NCI-H460 (cell line): ENCODE results near the gene SMAD2. TPM values are rescaled to one million over a fixed set of nuclear protein-coding genes. Genes with fewer than 3 reads are reported as not detected.
"Not testable (repeated sequence)": the region's sequence is repeated elsewhere in the genome, so short reads cannot be mapped to it uniquely, and the experiment has no call there.

Source experiments
- DNase-seq: peaks from one replicate; pipeline ENCODE4 v3.0.0-alpha.2; 2016; ENCODE audit warnings: low read depth; ENCODE audit errors: extremely low read depth
- total RNA-seq: library from RNA; depleted of rRNA; stranded (reverse); fragments of >200 nt; shearing (Covaris generic); gene quantifications from 2 replicates; pipeline ENCODE4 v1.2.3, GENCODE V29; 2014

The SMAD2 gene
- total RNA-seq, 1 experiment from 2014 or later: 220 TPM

DNA sequence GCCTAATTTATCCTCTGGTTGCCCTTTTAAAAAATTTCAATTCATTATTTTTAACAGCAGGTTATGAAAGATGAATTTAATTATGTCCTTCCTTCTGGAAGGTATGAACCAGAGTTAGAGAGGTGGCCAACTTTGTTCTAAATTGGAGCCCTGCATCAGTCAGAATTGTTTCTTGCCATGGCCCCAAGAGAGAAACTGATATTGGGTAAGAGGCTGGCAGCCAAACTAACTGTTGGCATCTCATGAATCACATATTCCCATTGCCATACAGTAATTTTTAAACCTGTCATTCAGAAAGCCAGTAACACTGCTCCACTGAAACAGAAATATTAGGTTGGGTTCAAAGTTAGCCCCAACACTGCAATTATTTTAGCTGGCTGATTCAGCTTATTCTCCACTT, 67.4 kb downstream of the SMAD2 start:
- no peak for DNase-seq

DNA sequence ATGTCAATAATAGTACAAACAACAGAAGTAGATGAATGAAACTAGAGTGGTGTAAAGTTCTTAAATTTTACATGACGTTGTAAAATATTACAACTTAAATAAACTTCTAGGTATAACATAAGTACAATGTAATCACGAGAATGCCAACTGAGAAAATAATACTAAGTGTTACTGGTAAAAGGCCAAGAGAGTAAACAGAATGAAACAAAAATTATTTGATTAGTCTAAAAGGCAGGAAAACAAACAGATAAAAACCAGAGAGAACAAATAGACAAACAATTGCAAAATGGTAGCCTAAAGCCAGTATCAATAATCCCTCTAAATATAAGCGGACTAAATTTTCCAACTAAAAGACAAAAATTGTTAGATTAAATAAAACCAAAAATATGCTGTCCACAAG, 71.9 kb downstream of the SMAD2 start:
- DNase-seq: no peak

DNA sequence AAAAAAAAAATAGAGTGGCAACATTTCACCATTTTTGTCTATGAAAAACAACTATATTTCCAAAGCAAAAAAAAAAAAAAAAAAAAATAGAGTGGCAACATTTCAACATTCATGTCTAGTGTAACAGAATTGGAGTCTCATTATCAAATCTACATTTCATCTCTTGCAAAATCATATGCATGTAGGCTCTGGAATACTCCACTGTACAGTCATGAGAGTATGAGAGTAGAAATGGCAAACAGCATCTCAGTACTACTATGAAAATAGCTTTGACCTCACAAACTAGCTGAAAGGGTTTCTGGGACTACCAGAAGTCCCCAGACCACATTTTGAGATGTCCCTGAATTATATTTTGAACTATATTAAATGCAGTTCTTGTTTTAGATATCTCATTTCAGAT, 82.8 kb downstream of the SMAD2 start:
- DNase-seq: no peak

DNA sequence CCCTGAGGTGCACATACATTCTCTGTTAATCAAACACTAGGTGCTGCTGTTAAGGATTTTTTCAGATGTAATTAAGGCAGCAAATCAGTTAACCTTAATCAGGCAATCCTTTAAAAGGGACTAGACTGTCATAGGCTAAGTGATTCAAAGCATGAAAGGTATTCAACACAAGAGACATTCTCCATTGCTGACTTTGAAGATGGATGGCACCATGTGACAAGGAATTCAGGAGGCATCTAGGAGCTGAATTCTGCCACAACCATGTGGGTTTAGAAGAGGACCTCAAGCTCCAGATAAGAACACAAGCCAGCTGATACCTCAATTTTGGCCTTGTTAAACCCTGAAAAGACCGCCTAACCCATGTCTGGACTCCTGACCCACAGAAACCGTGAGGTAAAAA, 84.0 kb downstream of the SMAD2 start:
- no peak for DNase-seq

DNA sequence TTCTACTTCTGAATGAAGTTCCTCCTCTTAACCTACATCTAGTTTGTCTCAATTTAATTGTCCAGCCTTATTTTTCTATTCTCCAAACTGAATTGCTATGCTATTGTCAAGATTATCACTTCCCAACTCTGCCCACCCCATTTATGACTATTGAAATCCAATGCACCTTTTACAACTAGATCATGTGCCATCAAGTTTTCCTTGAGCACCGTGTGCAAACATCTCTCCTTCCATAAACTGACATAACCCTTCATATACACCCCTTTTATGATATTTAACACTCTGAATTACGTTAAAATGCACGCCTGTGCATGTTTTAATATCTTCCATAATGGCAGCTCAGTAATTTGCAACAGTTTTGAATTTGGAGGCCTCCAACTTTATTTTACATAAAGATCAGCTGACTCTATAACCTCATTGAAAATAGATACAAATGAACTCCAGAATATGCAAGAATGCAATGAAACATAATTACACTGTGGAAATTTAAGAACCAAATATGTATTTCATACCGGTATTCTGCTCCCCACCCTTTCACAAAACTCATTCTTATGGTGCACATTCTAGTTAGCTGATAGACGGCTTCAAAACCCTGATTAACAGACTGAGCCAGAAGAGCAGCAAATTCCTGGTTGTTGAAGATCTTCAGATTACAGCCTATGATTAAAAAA, 85.5 kb downstream of the SMAD2 start:
- no peak for DNase-seq

DNA sequence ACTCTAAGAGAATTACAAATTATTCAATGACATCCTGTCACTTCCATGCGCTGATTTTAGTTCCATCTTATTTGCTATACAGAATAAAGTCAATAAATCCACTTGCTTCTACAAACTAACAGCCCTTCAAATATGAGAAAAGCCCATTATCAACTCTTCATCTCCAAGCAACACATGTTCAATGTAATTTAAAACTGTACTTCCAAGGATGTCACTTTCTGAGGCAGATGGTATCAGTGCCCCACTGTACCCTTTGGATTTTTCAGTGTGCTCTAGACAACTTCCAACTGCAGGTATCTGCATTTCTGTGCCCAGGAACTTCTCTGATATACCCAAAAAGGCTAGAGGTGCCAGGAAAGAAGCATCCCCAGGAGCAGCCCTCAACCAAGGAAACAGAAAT, 87.6 kb downstream of the SMAD2 start:
- DNase-seq: no peak

DNA sequence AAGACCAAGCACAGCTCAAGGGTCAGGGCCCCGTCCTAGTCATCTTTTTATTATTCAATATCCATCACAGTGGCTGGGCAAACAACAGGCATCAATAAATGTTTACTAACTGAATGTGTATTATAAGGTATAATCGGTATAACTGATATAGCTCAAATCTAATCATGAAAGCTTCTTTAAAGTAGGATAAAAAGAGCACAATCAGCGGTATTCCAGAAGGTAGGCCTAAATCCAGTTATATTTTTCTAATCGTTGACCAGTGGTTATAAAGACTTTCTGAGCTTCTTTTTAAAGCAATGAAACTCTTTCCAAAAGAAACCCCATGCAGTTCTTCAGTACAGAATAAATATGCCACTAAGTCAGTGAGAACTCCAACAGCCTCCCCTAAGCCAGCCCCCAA, 92.1 kb downstream of the SMAD2 start:
- DNase-seq: no peak

DNA sequence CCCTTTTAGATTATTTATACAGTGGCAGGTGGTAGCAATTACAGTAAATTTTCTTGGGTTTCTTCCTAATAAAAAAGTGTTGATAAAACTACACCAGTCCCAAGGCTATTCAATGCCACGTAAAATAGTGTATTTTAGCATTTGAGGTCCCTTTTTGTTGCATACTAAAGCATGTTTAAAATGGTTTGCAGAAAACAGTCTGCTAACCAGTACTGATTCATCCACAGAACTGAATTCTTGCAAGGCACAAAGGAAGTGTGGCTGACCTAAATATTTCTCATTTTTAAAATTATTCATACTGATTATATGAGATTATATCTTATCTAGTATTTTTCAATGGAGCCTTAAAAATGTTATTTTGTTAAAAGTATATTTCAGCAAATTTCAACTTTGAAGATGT, 98.1 kb downstream of the SMAD2 start:
- DNase-seq: no peak

DNA sequence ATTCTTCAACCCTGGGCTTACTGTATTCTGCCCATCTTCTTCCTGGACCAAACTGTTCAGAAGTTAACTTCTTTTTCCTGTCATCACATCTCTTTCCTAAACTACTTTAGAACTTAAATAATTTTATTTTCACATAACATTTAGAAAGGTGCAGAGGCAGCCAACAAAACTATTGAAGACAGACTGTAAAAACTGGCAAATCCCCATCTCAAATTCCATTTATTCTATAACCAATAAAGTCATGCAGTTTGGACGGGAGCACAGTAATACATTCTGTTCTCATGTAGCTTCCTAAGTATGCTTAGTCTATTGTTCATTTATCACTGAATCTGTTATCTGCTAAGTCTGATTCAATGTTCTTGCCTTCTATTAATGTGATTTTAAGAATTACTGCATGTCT, 99.1 kb downstream of the SMAD2 start:
- no peak for DNase-seq

DNA sequence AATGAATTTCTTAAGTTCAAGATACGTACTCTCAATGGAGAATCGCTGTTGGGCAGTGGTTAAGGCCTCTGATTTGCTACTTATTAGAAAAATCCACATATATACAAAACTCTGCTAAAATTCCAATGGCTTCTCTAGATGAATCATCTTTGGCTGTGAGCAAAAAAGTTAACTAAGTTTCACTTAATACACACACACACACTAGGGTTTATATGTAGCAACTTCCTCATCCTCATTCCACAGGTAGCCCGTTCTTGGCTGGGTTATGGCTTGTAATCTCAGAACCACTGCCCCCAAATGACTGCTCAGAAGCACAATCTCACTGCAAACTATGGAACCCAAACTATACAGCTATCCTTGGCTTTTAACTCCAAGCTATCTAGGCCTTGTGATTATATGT, 99.7 kb downstream of the SMAD2 start:
- DNase-seq: no peak

DNA sequence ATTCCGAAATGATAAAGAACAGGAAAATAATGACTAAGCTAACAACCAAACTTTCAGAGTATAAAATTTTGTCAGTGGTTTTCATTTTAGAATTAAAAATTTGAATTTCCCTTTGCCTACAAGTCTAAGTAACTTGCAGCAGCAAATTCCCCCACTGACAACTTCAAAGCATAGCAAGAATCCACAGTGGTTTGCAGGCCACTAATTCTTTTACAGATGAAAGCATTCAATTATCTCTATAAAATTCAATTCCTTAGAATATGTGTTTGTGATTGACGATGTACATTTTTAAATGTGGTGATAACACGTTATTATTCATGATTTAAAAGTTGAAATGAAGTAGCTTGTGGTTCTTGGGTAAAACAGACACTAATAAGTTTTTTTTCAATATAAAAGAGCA, 100.6 kb downstream of the SMAD2 start:
- no peak for DNase-seq

DNA sequence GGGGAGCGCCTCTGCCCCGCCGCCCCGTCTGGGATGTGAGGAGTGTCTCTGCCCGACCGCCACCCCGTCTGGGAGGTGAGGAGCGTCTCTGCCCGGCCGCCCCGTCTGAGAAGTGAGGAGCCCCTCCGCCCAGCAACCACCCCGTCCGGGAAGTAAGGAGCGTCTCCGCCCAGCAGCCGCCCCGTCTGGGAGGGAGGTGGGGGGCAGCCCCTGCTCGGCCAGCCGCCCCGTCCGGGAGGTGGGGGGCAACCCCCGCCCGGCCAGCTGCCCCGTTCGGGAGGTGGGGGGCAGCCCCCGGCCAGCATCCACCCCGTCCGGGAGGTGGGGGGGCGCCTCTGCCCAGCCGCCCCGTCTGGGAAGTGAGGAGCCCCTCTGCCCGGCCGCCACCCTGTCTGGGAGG, 102.4 kb downstream of the SMAD2 start:
- not testable (repeated sequence) for DNase-seq

DNA sequence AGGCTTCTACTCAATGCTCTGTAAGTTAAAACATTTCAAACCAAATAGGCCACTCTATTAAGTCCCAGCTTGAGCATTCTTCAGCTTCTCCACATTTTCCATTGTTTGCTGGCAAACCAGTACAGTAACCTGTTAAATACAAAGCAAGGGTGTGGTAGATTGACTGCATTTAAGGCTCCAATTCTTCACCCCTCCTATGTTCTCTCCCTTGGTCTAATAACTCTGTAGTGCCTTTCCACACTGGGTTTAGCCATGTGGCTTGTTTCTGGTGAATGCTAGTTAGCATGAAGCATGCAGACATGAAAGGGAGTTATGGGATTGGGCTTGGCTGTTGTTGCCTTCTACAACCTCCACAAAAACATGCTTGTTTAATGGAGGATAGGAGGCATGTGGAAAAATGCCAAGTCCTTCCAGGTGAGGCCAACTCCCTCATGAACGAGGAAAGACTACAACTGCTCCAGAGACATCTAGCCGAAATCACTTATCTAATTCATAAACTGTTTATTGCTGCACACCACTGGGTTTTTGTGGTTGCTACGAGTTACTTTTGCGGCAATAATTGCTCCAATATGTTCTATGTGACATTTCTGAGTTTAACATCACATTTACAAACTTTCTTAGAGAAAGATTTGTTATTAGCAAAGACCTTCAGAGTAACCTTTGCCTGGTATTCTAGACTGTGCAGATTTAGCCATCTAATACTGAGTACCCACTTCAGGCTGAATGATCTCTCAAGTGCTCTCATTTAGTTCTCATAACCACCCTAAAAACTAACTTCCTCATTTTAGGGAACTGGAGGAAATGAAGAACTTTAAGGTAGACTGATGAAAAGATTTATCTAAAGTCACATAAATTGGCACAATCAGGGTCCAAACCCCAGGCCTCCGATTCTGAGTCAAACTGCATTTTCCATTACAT, 104.0 kb downstream of the SMAD2 start:
- DNase-seq: no peak

DNA sequence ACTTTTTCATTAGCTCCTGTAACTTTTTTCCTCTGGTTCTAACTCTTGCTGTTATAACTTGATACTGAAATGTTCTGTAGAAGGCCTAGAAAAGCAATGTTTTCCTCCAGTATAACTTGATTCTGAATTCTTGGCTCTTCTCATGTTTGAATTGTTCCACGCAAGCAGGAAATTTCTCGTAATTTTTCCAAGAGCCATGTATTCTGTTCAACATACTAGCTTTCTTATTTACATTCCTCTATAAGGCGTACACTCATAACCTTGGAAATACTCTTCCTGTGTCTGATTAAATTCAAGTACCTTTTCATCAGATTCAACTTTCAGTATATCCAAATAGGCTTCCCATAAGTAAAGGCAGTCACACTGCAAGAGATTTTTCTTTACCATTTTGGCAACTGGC, 109.1 kb downstream of the SMAD2 start:
- DNase-seq: no peak

DNA sequence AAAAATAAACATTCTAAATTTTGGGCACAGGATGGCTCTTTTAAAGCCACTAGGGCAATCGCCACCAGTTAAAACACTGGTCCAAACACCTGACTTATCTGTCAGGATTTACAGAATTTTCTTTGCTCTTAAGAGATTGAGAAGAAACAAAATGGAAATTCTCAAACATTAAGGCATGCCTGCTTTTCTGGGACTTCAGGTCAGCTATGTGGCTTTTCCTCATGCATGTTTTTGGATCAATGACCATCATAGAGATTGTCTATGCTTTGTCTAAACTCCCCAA, 112.7 kb downstream of the SMAD2 start:
- DNase-seq: no peak

DNA sequence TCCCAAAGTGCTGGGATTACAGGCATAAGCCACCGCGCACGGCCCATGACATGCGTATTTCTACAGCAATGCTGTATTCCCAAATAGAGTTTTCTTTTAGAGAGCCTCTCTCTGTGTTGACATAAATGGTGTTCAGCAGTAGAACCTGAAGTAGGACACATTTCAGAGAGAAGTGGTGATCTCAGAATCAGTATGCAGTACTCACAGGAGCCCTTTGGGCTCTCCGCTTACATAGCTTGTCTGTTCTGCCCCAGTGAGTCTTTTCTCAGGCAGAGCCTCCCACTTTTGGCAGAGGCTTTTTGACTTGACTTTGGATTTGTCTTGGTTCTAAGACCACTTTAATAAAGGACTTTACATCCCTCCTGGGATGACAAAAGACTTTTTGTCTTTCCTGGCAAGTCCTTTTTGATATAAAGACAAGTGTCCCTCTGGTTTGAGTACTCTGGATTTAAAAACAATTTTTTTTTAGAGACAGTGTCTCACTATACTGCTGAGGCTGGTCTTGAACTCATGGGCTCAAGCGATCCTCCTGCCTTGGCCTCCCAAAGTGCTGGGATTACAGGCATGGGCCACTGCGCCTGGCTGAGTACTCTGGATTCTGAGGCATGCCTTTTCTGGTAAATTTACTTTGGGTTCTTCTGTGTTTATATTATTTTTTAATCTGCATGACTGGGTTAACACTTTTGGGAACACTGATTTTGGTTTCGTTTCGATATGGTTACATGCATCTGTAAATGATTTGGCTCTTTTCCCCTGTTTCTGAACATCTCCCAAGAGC, 113.3 kb downstream of the SMAD2 start:
- DNase-seq: no peak

DNA sequence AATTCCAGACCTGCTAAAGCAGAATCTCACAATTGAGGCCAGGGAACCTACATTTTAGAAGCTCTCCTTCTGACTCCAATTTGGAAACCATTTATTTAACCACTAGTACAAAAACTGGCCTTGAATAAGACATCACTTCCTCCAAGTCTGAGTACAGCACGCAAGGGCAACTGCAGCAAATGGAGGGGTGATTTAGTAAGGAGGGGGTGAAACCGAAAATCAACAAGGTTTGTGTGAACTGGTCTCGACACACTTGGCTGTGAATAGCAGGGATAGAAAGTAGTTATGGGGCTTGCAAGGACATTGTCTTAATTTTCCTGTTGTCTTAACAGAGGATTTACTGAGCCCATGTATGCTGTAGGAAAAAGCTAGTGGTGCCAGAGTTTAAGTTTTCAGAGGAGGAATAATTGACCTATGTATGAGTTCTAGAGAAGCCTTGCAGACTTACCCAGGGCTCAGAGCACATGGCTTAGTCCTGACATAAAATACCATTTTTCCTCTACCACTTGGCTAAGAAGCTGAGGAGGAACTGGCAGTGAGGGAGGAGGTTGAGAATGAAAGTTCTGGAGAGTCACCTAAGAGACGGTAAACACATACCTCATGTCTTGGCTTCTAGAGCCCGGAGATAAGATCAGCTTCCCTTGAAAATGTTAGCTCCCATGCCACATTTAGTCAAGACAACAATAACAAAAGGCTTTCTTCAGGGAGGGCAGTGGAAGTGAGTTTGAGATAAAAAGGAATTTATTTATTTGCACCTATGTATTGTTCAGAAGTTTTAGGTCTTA, 114.8 kb downstream of the SMAD2 start:
- DNase-seq: no peak

DNA sequence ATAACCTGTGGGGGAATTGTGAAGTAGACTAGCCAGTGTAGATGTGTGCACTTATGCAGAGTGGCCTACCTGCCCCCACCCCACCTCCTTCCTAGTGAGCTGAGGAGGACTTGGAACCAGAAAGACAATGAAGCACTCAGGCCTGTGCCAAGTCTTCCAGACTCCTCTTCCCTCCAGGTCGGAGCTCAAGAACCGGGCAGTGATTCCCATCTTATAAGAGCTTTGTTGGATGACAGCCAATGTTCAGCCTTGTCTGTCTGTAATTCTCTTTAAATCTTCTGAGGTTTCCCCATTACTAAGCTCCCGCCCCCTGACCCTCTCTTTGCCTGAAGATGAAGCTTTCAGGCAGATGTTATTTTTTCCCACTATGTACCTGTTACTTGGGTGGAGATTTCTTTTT, 121.0 kb downstream of the SMAD2 start:
- no peak for DNase-seq

DNA sequence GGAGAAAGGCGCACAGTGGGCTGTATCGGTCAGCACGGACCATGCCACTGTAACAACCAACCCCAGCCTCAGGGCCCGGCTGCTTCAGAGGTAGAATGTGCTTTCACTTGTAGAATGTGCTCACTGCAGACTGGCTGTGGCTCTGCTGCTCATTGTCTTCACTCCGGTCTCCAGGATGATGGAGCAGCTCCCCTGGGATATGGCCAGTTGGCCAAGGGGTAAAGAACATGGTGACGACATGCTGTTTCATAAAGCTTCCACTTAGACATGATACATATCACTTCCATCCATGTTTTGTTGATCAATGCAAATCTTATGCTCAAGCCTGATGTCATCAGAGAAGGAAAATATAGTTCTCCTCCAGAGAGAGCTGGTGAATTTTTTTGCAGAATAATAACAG, 127.7 kb downstream of the SMAD2 start:
- DNase-seq: no peak

DNA sequence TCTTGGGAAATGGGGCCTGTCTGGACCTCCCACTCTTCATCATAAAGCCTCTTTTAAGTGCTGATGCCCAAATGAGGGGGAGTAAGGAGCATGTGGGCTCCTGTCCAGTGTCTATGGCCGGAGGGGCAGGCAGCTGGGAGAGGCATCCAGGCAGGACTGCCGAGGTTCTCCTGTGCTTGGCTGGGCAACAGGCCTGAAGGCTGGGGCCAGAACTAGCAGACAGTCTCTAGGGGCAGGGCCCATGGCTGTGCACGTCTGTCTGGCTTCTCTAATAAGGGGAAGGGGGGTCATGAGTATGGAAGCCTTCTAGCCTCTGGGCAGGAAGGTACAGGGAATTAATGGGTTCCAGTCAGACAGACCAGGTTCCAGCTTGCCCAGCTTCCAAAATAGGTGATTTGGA, 128.6 kb downstream of the SMAD2 start:
- DNase-seq: no peak

DNA sequence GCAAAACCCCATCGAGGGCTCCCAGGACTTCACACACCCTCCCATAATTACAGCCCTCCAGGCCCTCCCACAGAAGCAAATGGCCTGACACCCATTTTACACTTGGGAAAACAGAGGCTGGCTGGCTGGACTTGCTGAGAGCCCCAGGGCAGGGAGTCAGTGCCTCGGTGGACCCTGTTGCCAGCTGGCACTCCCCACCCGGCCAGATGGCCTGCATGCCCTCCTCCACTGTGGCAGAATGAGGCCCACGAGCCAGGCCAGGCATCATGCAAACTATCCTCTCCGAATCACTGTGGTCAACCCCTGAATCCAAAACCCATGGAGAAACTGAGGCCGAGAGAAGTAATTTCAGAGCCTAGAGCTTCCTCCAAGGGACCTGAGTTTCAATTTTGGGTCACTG, 129.7 kb downstream of the SMAD2 start:
- no peak for DNase-seq
